ENCODE data around the gene MANBA. TPM values are rescaled to one million over a fixed set of nuclear protein-coding genes. Genes with fewer than 3 reads are reported as not detected.

Gene MANBA
- polyA plus RNA-seq, 1 donor: 11.2 TPM

DNA sequence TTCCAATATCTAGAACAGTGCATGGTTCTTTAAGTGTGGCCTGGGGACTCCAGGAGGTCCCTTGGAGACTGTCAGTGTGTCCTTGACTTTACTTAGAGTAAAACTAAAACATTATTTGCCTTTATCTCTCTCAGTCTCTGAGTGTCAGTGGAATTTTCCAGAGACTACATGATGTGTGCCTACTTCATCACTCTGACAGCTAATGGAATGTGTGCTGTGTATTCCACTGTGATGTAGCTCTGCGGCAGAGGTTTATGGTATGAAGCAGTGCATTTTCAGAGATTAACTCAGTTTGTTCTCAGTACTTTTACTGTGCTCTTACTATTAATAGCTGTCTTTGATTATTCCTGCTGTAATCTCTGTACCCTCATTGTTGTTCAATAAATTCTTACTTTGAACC lies 85.6 kb downstream of the MANBA start:
- no peak for DNase-seq

DNA sequence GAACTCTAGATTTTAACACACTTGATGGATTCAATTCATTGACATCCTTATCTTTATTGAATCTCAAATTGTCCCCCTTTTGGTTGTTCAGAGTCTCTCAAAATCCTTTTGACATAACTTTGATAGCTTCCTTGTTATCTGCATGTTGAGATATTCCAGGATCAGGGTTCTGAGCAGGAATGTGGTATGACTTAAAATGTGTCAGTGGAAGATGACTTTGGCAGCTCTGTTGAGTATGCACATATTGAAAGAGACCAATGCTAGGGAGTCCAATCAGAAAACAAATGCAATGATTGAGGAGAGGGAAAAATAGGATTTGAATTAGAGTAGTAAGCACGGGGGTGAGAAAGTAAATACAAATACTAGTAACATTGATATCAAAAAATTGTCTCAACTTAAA lies 93.8 kb downstream of the MANBA start:
- no peak for DNase-seq

DNA sequence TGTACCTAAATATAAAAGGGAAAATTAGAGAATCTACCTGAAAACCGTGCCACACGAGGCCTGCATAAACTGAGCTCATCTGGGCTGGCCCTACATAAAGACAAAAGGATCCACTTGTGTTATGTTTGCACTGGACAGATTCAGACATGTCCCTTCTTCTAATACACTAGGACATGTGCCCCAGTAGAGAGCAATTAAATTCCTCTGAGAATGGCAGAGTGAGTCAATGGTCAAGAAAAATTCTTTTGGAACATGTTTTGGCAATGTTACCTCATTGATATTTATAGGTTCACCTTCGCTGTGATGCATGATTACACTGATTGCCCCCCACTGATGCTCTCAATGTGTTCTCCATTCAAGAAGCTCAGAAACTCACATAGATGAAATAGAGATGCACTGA lies 95.2 kb downstream of the MANBA start:
- DNase-seq: no peak

DNA sequence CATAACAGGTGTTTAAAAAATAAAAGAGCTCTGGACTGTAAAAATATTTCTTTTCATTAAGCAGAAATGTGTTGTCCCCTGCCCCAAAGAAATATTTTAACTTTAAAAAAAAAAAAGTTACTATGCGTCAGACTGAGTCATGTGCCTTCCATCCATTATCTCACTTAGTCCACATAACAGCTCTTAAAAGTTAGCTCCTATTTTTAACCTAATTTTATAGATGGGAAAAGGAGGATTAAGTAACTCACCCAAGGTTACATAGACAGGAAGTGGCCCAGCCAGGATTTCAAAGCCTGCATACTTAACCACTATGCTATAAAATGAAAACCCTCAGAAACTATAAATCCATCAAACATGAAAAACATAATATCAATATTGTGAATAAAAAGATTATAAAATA lies 97.7 kb downstream of the MANBA start:
- DNase-seq: no peak

DNA sequence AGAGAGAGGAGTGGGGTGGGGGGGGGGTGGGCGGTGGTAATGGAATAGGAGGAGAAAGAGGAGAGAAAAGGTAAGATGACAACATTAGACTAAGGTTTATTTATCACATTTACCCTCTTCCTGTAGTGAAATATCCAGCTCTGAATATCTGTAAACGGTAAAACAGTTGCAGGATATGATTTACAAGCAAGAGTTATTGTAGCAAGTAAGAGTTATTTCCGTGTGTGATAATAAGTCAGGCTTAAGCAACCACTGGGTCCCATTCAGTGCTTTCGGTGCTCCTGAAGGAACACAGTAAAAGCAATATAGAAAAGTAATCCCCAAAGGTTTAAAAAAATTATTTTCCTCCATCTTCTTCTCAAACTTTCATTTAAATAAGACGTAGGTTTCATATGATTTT lies 103.6 kb downstream of the MANBA start:
- DNase-seq: no peak

DNA sequence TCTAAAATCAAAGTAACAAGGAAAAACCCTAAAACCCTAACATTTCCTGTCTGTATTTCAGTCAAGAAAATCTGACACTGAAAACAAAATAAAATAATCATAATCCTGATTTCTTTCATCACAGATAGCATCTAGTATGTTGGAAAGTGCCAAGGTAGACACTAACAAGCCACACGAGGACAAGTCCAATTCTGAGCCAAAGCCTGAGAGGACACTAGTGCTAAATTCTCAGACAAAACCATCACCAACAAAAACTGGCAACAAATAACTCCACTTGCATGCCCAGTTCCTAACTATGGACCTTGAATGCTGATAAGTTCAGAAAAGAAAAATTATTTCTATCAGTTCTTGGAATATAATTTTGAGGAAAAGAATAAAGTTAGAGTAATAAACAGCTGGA lies 113.7 kb downstream of the MANBA start:
- no peak for DNase-seq

DNA sequence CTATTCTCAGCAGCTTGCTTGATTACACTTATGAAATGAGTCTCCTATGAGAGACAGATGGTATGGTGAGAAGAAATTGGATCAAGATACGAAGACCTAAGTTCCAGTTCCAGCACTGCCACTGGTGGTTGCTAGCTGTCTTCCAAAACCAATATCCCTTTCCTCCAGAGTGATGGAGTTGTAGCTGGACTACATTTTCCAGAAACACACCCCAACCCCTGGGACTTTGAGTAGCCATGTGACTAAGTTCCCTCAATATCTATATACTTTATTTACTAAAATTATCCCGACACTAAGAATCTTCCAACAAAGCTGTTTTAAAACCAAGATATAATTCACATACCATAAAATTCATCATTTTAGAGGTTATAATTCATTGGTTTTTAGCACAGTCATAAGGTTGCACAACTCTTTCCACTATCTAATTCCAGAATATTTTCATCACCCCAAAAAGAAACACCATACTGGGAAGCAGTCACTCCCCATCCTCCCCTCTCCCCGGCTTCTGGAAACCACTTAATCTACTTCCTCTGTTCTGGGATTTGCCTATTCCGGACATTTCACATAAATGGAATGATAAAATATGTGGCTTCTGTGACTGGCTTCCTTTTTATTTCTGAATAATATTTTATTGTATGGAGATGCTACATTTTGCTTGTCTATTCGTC lies 118.0 kb downstream of the MANBA start:
- DNase-seq: peak; percentile 23

DNA sequence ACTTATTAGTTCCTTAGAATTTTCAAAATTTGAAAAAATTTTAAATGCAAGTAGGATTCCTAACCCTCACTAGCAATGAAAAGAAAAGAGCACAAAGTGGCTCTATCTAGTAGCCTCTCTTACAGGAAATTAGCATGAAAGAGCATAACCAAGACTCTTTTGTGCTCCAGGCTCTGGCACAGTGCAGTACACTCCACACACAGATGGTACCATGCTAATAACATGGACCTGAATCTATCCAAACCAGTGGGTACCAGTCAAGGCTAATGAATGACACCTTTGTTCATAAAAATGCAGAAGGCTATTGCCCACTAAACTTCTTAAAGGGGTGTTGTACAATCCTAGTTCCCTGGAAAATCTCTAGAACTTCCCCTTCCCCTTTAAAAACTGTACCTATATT lies 119.0 kb downstream of the MANBA start:
- no peak for DNase-seq

DNA sequence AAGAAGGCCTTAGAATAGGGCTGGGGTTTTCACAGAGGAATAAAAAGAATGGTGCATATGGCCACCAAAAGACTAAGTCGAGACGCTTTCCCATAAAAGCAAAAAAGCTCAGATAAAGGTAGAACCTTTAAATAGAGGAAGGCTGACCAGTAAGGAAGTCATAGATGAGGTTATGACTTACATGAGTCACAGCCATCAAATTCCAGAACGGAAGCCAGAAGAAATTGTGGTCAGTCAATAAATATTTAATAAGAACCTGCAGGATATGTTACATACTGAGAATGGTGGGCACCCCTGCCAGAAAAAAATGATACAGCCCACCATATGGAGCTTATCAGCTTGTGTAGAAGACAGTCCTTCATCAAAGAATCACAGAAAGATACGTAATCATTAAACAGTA lies 120.1 kb downstream of the MANBA start:
- DNase-seq: no peak

DNA sequence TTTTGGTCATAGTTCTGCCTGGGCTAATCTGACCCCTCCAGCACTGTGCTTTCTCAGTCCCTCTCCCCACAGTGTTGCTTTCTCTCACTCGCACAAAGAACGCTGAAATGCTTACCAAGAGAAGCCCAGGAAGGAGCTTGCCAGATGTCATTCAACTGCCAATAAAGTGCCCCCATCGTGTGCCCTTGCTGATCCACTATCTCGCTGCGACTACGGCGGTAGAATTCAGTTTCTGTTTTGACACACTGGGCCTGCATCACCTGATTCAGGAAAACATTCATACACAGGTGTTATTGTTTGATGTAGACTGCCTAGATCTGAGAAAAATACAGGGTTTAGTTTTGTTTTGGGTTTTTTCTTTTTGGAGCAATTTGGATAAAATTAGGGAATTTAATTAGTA lies 121.2 kb downstream of the MANBA start:
- no peak for DNase-seq

DNA sequence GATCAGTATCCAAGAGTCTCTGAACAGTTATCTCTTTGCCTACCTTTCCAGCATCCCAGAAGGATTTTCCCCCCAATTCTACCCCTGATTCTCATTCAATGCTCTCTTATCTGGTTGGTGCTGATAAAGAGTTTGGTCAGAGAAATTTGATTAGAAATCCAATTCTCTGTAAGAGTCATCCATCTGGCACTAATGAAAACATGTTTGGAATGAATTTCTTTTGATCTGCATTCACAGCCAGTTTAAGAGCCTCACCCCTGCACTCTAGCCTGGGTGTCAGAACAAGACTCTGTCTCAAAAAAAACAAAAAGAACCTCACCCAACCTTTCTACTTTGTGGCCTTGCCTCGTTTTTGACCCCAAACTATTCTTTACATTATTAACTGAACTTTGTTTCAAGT lies 122.1 kb downstream of the MANBA start:
- no peak for DNase-seq

DNA sequence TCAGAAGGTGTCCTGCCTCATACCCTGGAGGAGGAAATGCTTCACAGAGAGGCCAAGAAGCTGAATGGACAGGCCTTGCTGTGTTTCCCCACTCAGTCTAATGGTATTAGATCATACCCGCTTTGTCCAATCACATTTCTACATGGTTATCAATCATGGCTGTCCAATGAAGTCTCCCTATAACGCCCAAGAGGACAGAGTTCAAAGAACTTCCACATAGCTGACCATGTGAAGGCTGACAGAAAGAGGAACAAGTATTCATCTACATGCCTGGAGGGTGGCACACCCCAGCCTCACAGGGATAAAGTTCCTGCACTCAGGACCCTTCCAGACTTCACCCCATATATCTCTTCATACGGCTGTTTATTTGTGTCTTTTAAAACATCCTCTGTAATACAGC lies 123.4 kb downstream of the MANBA start:
- no peak for DNase-seq

DNA sequence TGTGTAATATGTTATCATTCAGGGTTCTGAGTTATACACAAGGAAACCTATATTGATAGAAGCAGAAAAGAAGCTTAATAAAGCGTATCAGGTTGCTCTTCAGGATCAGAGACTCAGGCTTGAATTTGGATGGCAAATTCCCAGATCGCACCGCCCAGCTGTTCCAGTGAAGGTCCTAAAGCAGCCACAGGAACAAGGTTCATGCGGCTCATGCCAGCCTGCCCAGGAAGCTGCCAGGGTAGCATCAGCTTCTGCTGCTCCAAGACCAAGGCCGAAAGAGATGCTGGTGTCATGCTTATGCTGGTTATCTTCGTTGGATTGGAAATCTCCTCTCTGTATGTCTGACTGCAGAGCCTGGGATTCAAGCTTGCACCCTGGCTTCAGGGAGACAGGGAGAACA lies 127.7 kb downstream of the MANBA start:
- DNase-seq: no peak

DNA sequence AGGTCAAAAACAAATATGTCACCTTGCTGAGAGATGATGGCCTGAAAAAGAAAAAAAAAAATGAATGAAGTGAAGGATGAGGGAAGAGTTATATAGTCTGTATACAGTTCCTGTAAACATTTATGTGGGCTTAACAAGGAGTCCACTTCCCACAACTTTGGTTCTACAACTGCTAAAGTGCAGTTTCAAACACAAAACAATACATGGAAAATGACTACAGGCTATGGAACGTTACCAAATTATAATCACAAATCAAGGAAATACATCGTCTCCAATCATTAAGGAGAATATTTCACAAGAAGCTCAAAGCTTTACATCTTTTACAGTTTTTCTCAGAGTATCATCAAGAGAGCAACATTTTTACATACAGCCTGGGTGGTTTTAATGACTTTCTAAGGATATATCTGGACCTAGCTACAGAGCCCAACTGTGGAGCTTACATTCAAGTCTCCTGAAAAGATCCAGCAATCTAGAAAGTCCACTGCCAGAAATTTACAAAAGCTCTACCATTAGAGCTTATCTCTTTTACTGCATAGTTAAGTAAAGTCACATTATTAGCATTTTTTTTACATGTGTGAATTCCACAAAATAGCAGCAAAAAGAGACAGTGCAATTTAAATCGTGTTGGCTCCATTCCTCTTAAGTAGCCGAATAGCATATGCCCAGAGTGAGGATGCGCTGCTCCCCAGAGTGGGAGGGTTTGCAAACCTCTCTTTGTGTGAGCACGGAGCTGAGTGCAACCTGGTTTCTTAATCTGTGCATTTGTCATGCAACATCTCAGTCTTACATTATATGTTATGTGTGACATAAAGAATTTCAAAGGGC lies 128.3 kb downstream of the MANBA start:
- no peak for DNase-seq

DNA sequence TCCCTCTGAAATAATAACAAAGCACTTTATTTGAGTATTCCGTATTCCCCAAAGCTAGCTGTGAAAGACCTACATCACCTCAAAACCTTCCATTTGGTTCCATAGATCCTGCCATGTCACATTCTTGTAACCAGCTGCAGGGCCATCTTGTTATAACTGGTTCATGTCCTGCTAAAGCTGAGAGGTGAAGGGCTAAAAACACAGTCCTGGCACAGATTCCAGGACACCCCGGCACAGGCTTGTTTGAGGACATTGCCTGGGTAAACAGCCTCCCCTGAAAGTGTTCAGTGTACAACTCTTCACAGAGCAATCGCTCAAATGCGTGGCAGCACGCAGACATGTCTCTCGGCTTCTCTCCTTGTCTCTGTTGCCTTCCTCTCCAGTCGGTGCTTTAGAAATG lies 129.2 kb downstream of the MANBA start:
- no peak for DNase-seq

DNA sequence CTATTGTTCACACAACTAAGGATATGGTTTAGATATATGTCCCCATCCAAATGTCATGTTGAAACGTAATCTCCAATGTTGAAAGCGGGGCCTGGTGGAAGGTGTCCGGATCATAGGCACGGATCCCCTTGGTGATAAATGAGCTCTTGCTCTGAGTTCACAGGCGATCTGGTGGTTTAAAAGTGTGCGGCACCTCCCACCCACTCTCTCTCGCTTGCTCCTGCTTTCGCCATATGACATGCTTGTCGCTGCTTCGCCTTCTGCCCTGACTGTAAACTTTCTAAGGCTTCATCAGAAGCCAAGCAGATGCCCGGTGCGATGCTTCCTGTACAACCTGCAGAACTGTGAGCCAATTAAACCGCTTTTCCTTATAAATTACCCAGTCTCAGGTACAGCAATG lies 131.1 kb downstream of the MANBA start:
- DNase-seq: no peak

DNA sequence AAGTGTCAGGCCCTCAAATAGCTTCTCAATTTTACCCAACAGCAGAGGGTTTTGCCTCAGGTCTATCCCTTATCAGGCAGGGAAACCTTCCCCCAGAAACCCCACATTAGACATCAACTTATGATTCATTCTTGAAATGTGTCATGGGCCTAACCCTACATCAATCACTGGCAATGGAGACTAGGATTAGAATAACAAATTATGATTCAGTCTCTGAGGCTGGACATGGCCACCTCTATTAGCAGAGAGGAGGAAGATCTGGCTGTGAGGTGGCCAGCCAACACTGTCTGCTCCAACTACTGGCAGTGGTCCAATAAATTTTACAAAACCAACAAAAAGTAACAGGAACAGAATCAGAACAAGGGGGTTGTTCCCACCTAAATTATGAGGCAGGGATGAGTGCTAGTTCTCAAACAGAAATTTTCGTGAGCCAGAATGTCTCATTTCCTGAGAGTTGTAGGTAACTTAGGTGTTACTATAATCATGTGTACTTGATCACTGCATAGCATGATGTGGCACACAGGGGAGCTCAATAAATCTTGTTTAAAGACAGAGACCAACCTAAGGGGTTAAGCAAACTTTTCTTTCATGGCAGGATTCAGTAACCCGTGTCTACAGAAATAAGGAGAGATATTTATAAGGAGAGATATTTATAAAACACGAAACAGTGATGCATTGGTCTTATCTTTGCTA lies 132.8 kb downstream of the MANBA start:
- DNase-seq: no peak

DNA sequence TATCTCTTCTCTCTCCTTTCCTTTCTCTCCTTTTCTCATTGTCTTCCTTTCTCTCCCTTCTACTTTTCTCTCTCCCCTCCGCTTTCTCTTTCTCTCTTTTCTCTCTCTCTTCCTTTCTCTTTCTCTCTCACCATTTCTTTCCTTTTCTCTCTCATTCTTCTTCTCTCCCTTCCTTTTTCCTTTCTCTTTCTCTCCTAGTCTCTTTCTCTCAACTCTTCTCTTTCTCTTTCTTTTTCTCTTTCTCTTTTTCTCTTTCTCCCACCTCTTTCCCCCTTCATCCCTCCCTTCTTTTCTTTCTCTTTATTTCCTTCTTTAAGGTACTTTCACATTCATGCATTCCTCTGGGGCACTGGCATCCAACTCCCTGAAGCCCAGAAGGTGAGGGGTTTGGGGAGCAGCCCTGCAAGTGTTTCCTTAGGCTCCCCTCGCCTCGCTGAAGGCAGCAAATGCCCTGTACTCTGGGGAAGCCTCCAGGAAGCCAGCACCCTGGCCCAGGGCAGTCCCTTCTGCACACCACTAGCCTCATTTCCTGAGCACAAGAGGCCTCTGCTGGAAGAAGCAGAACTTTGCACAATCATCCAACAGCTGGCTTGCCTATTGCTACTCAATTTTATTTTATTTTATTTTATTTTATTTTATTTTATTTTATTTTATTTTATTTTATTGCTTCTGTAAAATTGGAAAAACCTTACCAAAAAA lies 135.4 kb downstream of the MANBA start:
- peak; percentile 13 for DNase-seq

DNA sequence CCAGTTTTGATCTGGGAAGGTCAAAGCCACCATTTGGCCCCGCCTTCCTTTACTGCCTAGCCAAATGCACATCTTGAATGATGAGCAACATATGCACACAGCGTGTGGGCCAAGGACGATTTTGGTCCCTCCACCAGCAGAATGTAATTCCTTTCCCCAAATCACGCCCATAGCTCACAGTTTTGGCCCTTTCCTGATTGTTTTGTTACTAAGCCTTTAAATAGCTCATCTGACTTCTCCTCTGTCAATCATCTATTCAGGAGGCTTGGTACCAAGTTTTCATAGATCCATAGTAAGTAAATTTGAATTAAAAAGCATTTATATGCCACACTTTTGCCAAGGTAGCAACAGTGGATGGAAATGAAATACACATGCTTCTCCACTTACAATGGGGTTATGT lies 136.3 kb downstream of the MANBA start:
- DNase-seq: no peak

DNA sequence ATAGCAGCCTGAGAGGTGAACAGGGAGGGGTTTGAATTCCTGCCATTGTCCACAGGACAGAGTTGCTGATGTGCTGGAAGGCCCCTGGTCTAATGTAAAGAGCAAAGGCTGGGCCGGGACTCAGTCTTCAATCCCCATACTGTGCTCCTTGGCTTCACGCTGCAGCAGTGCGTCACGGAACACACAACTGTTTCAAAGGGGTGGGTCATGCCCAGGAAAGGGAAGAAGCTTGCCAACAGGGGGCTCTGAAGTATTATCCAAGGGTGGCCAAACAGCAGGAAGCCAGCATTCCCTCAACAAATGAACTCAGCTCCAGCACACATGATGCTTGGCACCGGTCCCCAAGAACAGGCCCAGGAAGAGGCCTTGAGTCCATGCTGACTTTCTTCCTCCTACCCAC lies 137.1 kb downstream of the MANBA start:
- DNase-seq: peak; percentile 15

DNA sequence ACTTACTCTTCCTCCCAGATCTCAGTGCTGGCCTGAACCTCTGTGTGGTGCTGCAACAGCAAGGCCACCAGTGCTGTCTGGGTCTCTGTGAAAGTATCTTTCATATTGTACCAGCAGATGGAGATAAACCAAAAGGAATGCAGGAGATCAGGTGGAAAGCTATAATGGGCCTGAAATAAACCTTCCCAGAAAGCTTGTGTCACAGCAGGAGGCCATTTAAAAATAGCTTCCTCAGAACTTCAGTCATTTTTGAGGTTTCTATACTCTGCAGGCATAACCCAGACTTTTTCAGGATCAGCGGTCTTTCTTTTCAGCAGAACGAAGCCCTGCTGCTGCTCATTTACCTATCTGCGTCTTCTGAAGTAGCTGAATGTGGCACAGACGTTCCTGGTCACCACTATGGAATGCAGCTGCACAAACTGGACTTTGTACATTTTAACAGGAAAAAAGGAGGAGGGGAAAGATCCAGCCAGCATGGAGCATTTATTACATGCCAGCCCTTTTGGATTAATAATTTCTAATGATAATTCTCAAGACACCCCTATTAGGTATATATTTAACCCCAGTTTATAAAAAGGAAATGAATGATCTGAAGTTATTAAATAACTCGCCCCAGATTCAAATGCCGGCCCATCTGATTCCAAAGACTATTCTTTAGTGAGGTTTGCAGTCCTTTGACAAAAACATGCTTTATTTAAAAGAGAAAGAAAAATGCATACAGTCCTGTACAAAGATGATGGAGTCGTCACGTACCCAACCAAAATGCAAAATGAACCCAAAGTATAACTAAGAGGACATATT lies 139.9 kb downstream of the MANBA start:
- DNase-seq: peak; percentile 56
